Activated CD8-positive, alpha-beta T cell treated with anti-CD3 and anti-CD28 coated beads for 36 hours (primary cell): ENCODE measurements around the gene MYCBPAP. TPM values are rescaled to one million over a fixed set of nuclear protein-coding genes. Genes with fewer than 3 reads are reported as not detected.
A peak's percentile ranks its signal among the peaks of the same experiment; 100 is the strongest.

Experiments used
- ATAC-seq: fragments of 200-7000 bp; cut with Tn5 transposase; one replicate; pipeline ENCODE4 v1.10.0; 2021; ENCODE audit warnings: mild to moderate bottlenecking, moderate library complexity
- CTCF ChIA-PET: fragments of 350-600 bp; sonication (Branson Sonifier 250); formaldehyde crosslinking; loops from one replicate; lab custom pipeline; 2021; ENCODE audit warnings: antibody characterized with exemption; lab: Charles Lee
- POLR2A ChIA-PET: fragments of 350-600 bp; sonication (Branson Sonifier 250); formaldehyde crosslinking; loops from one replicate; lab custom pipeline; 2021; ENCODE audit warnings: antibody characterized with exemption; lab: Charles Lee
- DNase-seq: peaks from one replicate; pipeline ENCODE4 v3.0.0-alpha.2; 2020
- H3K27ac Mint-ChIP-seq: one replicate; pipeline ENCODE4 v1.8.0; 2021; ENCODE audit warnings: mild to moderate bottlenecking, mixed read lengths
- H3K27me3 Mint-ChIP-seq: one replicate; pipeline ENCODE4 v1.8.0; 2021; ENCODE audit warnings: mixed read lengths
- H3K36me3 Mint-ChIP-seq: one replicate; pipeline ENCODE4 v1.8.0; 2021; ENCODE audit warnings: low read depth, mixed read lengths
- H3K4me1 Mint-ChIP-seq: one replicate; pipeline ENCODE4 v1.8.0; 2021; ENCODE audit warnings: low read depth, mixed read lengths
- H3K4me3 Mint-ChIP-seq: one replicate; pipeline ENCODE4 v1.8.0; 2021; ENCODE audit warnings: mild to moderate bottlenecking, moderate library complexity, mixed read lengths
- H3K9me3 Mint-ChIP-seq: one replicate; pipeline ENCODE4 v1.8.0; 2021; ENCODE audit warnings: mixed read lengths
- intact Hi-C: fragments of 100-400 bp; cut with micrococcal nuclease; formaldehyde crosslinking; loops from one replicate; pipeline ENCODE4 v1.10.0; 2022
- total RNA-seq, 2 experiments: library from RNA; stranded (reverse); gene quantifications; one replicate each; pipeline ENCODE4 v1.2.3, GENCODE V29; 2021
- TF ChIP-seq, protein P1 (sequence below): fragments of 200-600 bp; IDR thresholded peaks from one replicate; pipeline ENCODE4 v1.8.0; 2022; ENCODE audit warnings: antibody characterized with exemption, mild to moderate bottlenecking

The MYCBPAP gene
- total RNA-seq, 2 experiments from 2014 or later = 6.7 to 6.9 TPM

DNA sequence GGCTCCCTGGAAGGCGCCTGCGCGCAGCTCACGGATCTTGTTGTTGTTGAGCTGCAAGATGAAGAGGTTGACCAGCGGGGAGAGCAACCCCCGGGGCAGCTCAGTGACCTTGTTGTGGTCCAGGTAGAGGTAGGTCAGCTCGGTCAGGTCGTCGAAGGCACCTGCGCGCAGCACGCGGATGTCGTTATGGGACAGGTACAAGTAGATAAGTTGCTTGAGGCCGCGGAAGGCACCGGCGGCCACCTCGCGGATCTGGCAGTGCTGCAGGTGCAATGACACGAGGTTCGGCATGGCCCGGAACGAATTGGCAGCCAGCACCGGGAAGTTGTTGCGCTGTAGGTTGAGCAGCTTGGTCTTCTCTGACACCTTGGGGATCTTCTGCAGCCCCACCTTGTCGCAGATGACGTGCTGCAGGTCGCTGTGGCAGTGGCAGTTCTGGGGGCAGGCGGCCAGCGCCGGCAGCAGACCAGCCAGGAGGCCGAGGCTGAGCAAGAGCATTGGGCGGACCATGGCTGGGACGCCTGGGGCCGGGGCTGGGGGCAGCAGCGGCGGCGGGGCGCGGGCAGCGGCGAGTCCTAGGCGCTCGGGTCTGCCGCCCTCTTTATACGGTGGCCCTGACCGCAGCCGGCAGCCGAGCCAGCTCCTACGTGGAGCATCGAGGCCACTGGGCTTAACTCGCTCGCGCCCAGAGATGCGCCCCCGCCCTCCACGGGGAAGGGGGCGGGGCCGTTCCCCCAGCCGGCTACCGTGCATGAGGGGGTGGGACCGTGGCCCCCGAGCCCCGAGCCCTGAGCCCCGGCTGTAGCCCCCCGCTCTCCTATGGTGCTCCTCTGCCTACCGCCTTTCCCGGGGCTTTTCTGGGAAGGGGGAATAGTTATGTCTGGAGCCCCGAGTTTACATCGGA lies 39.7 kb upstream of the MYCBPAP start, which contains the start of gene CHAD:
Gene CHAD, minus strand, starts transcription at position 577 of the 904 bp plus-strand sequence. Its CDS starts 67 bp downstream, at position 510.
- Mint-ChIP-seq H3K27ac (no peak within 1 kb of the TSS), H3K27me3 (peaks cover 16% of the 10 kb centered on the region), H3K9me3 (no peaks in the 10 kb centered on the region), H3K4me3 (no peak within 1 kb of the TSS), H3K36me3 (no peaks in the 10 kb centered on the region), H3K4me1 (peaks cover 4% of the 10 kb centered on the region)
- ChIA-PET POLR2A (interaction anchor here (1.0 to 1.3 kb wide), 2 partner anchors 11 to 119 kb away, joined by 3 to 4 read pairs; no protein-coding TSS in a partner anchor), CTCF (interaction anchor here (0.9 to 1.0 kb wide), 2 partner anchors 11 to 107 kb away, joined by 3 to 4 read pairs; no protein-coding TSS in a partner anchor)
- ATAC-seq = peak; percentile 60
- TF ChIP-seq, protein P1, sequence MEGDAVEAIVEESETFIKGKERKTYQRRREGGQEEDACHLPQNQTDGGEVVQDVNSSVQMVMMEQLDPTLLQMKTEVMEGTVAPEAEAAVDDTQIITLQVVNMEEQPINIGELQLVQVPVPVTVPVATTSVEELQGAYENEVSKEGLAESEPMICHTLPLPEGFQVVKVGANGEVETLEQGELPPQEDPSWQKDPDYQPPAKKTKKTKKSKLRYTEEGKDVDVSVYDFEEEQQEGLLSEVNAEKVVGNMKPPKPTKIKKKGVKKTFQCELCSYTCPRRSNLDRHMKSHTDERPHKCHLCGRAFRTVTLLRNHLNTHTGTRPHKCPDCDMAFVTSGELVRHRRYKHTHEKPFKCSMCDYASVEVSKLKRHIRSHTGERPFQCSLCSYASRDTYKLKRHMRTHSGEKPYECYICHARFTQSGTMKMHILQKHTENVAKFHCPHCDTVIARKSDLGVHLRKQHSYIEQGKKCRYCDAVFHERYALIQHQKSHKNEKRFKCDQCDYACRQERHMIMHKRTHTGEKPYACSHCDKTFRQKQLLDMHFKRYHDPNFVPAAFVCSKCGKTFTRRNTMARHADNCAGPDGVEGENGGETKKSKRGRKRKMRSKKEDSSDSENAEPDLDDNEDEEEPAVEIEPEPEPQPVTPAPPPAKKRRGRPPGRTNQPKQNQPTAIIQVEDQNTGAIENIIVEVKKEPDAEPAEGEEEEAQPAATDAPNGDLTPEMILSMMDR = no peak
- peak; percentile 29 for DNase-seq
- intact Hi-C loops = no loop called here

DNA sequence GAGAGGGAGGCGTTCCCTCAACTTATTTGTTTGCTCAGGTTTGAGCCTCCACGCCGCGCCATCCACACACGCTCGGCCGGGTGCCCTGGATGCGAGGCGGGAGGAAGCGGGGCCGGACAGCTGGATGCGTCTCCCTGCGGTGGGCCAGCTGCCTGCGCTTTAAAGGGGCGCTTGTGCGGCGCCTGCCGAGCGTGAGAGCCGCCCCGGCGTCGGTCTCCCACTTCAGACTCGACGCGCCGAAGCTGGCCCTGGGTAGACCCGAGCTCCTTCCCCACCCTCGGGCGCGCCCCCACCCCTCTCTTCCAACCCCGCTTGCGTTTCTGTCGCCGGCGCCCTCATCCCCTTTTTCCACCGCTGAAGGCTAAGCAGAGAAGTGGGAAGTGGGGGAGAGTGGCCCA lies 39.0 kb upstream of the MYCBPAP start:
- Mint-ChIP-seq H3K36me3 (no peaks in the 10 kb centered on the region), H3K4me1 (peaks cover 4% of the 10 kb centered on the region), H3K9me3 (no peaks in the 10 kb centered on the region), H3K27me3 (peaks cover 16% of the 10 kb centered on the region), H3K27ac (no peak overlapping the region), H3K4me3 (no peak overlapping the region)
- TF ChIP-seq, protein P1 = no peak
- intact Hi-C loops = no loop called here
- ChIA-PET CTCF (interaction anchor here (0.9 to 1.0 kb wide), 2 partner anchors 10 to 107 kb away, joined by 3 to 4 read pairs; no protein-coding TSS in a partner anchor), POLR2A (no interaction called here)
- DNase-seq = no peak
- no peak for ATAC-seq

DNA sequence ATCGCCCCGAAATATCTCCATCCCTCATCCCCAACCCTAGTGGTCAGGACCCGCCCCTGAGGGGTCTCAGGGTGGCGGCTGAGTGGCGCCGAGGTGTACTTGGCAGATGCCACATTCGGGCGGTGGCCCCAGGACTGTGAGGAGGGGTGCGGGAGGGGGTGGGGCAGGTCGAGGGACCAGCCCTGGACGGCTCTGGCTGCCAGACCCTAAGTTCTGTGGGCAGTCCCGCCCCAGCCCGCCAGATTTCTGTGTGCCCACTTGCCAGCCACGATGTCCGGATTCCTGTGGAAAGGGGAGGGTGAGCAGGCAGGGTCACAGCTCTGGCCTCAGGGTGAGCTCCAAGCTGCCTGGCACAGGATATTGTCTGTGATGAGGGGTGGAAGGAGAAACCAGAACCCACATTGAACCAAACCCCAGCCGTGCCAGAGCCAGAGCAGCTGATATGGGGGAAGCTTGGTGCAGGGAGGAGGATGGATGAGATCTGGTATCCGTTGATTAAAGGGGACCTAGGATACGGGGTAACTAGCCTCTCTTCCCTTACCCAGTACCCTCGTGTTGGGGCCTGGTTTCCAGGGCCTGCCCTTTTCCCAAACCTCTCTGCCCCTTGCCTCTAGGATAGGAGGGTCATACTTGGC lies 38.5 kb upstream of the MYCBPAP start:
- H3K4me1 Mint-ChIP-seq = peaks cover 4% of the 10 kb centered on the region
- DNase-seq (no peak), ATAC-seq (no peak)
- no peak overlapping the region for H3K4me3 Mint-ChIP-seq
- H3K27me3 Mint-ChIP-seq = peaks cover 16% of the 10 kb centered on the region
- H3K36me3 Mint-ChIP-seq = no peaks in the 10 kb centered on the region
- CTCF ChIA-PET = interaction anchor here (0.9 to 1.5 kb wide), 4 partner anchors 8 to 157 kb away, joined by 3 to 4 read pairs (median 4); no protein-coding TSS in a partner anchor
- TF ChIP-seq, protein P1 = no peak
- no peak overlapping the region for H3K27ac Mint-ChIP-seq
- POLR2A ChIA-PET = interaction anchor here (1.2 kb wide), 1 partner anchor 10 kb away, joined by 3 read pairs; no protein-coding TSS in a partner anchor
- H3K9me3 Mint-ChIP-seq = no peaks in the 10 kb centered on the region
- intact Hi-C loops = no loop called here

DNA sequence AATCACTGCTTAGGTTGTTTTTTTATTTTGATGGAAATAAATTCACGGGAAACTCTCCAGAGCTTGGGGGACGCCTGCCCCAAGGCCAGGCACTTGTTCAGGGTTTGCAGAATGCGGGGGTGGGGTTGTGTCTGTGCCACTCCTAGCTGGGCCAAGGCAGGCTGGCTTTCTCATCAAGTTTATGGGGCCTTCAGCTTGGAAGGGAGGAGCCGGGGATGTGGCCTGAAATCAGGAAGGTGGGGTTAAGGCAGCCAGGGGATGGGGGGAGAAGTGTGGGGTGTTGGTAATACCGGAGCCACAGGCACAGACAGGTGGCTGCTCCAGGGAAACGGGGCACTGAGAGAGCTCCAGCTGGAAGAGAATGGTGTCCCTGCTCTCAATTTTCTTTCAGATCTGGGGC lies 37.8 kb upstream of the MYCBPAP start:
- H3K36me3 Mint-ChIP-seq = no peaks in the 10 kb centered on the region
- intact Hi-C loops = no loop called here
- CTCF ChIA-PET = interaction anchor here (1.1 to 3.6 kb wide), 4 partner anchors 8 to 156 kb away, joined by 3 to 14 read pairs (median 4); partner anchors contain the start of gene LRRC59

More for the DNA sequence above, 37.8 kb upstream of the MYCBPAP start:
- no peak overlapping the region for H3K4me3 Mint-ChIP-seq
- H3K27ac Mint-ChIP-seq = no peak overlapping the region
- no peaks in the 10 kb centered on the region for H3K9me3 Mint-ChIP-seq
- peaks cover 4% of the 10 kb centered on the region for H3K4me1 Mint-ChIP-seq
- no peak for DNase-seq
- H3K27me3 Mint-ChIP-seq = peaks cover 16% of the 10 kb centered on the region
- no peak for ATAC-seq
- POLR2A ChIA-PET = interaction anchor here (1.2 kb wide), 1 partner anchor 9 kb away, joined by 3 read pairs; no protein-coding TSS in a partner anchor
- TF ChIP-seq, protein P1 = no peak
